Measurements from ENCODE around the gene TLR10.

Gene TLR10

DNA sequence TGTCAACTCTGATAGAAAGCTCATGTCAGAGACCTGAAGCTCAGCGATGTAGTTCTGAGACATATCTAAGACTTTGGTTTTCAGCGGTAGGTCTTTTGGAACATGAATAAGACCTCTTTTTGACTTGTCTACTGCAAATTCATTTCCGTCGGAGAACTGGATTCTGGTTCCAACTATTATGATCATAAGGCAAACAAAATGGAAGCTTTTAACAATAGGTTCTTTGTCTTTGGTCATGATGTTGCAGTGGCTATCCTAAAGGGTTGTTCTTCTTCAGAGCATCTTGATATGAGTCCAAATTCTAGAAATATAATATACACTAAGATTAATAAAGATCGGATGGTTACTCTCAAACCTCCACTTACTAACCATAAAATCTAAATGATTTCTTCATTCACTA, 46.4 kb upstream of the TLR10 start:
- H3K9me2 ChIP-seq (ENCODE audit: low read depth, low read length): no peaks in the 10 kb centered on the region
- H2AFZ ChIP-seq (ENCODE audit: low read length): no peak overlapping the region
- H3K4me3 ChIP-seq (ENCODE audit: low read depth, low read length, poor library complexity, severe bottlenecking): no peak overlapping the region
- TF ChIP-seq, protein P1, sequence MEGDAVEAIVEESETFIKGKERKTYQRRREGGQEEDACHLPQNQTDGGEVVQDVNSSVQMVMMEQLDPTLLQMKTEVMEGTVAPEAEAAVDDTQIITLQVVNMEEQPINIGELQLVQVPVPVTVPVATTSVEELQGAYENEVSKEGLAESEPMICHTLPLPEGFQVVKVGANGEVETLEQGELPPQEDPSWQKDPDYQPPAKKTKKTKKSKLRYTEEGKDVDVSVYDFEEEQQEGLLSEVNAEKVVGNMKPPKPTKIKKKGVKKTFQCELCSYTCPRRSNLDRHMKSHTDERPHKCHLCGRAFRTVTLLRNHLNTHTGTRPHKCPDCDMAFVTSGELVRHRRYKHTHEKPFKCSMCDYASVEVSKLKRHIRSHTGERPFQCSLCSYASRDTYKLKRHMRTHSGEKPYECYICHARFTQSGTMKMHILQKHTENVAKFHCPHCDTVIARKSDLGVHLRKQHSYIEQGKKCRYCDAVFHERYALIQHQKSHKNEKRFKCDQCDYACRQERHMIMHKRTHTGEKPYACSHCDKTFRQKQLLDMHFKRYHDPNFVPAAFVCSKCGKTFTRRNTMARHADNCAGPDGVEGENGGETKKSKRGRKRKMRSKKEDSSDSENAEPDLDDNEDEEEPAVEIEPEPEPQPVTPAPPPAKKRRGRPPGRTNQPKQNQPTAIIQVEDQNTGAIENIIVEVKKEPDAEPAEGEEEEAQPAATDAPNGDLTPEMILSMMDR (IDR thresholded peaks at IDR 0.05; ENCODE audit: low read length): no peak
- TF ChIP-seq EZH2 (IDR thresholded peaks at IDR 0.05; ENCODE audit: borderline replicate concordance, low read length): no peak
- H4K20me1 ChIP-seq (ENCODE audit: insufficient read depth, low read length): no peaks in the 10 kb centered on the region
- H3K9me3 ChIP-seq (ENCODE audit: low read length): peaks cover 4% of the 10 kb centered on the region
- H3K4me2 ChIP-seq (ENCODE audit: low read length): no peak overlapping the region
- H3K79me2 ChIP-seq (ENCODE audit: insufficient read depth, low read length): peaks cover 18% of the 10 kb centered on the region
- no peaks in the 10 kb centered on the region for H3K27me3 ChIP-seq (ENCODE audit: insufficient read depth, low read length)
- peaks cover 47% of the 10 kb centered on the region for H3K36me3 ChIP-seq (ENCODE audit: insufficient read depth, low read length)
- H3K9ac ChIP-seq (ENCODE audit: low read length): no peak overlapping the region
- H3F3A ChIP-seq (ENCODE audit: insufficient read depth, low read length): no peaks in the 10 kb centered on the region
- H3K4me1 ChIP-seq (ENCODE audit: insufficient read depth, low read length, severe bottlenecking): no peaks in the 10 kb centered on the region
- H3K27ac ChIP-seq (ENCODE audit: low read depth, low read length, poor library complexity, severe bottlenecking): no peak overlapping the region

DNA sequence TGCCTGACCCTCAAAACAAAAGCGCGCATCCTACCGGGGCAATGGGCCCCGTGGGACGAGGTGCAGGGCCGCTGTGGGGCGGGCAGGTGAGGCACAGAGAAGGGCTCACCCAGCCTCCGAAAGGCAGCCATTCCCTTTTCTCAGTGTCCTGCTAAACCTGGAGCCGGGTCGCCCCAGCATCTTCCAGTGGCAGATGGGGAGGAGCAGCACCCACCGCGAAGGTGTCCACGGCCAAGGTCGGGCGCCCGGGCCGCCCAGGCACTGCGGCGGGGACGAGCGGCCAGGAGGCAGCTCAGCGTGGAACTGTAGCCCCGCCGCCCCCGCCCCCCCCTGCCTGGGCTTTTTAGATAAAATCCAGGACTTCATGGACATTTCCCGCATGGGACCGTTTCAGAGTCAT, 41.0 kb upstream of the TLR10 start:
- H3K4me3 ChIP-seq (ENCODE audit: low read depth, low read length, poor library complexity, severe bottlenecking): no peak overlapping the region
- peaks cover 18% of the 10 kb centered on the region for H3K4me1 ChIP-seq (ENCODE audit: insufficient read depth, low read length, severe bottlenecking)
- no peaks in the 10 kb centered on the region for H3F3A ChIP-seq (ENCODE audit: insufficient read depth, low read length)
- no peak overlapping the region for H2AFZ ChIP-seq (ENCODE audit: low read length)
- peaks cover 16% of the 10 kb centered on the region for H3K9me3 ChIP-seq (ENCODE audit: low read length)
- H3K36me3 ChIP-seq (ENCODE audit: insufficient read depth, low read length): peaks cover 44% of the 10 kb centered on the region
- no peak overlapping the region for H3K9ac ChIP-seq (ENCODE audit: low read length)
- H3K27ac ChIP-seq (ENCODE audit: low read depth, low read length, poor library complexity, severe bottlenecking): no peak overlapping the region
- no peaks in the 10 kb centered on the region for H3K9me2 ChIP-seq (ENCODE audit: low read depth, low read length)
- TF ChIP-seq, protein P1 (IDR thresholded peaks at IDR 0.05; ENCODE audit: low read length): no peak
- TF ChIP-seq EZH2 (IDR thresholded peaks at IDR 0.05; ENCODE audit: borderline replicate concordance, low read length): no peak
- H4K20me1 ChIP-seq (ENCODE audit: insufficient read depth, low read length): no peaks in the 10 kb centered on the region
- no peaks in the 10 kb centered on the region for H3K27me3 ChIP-seq (ENCODE audit: insufficient read depth, low read length)
- H3K79me2 ChIP-seq (ENCODE audit: insufficient read depth, low read length): no peaks in the 10 kb centered on the region
- H3K4me2 ChIP-seq (ENCODE audit: low read length): no peak overlapping the region

DNA sequence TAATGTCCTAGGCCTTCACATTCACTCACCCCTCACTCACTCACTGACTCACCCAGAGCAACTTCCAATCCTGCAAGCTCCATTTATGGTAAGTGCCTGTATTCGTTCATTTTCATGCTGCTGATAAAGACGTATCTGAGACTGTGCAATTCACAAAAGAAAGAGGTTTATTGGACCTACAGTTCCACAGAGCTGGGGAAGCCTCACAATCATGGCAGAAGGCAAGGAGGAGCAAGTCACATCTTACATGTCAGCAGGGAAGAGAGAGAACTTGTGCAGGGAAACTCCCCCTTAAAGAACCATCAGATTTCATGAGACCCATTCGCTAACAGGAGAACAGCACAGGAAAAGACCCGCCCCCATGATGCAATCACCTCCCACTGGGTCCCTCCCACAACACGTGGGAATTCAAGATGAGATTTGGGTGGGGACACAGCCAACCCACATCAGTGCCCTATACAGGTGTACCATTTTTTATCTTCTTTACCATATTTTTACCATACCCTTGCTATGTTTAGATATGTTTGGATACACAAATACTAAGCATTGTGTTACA, 40.0 kb upstream of the TLR10 start:
- no peaks in the 10 kb centered on the region for H3K9me2 ChIP-seq (ENCODE audit: low read depth, low read length)
- no peaks in the 10 kb centered on the region for H3K79me2 ChIP-seq (ENCODE audit: insufficient read depth, low read length)
- H3K4me1 ChIP-seq (ENCODE audit: insufficient read depth, low read length, severe bottlenecking): peaks cover 26% of the 10 kb centered on the region
- H2AFZ ChIP-seq (ENCODE audit: low read length): no peak overlapping the region
- H3K4me2 ChIP-seq (ENCODE audit: low read length): no peak overlapping the region
- no peaks in the 10 kb centered on the region for H3F3A ChIP-seq (ENCODE audit: insufficient read depth, low read length)
- no peak overlapping the region for H3K9ac ChIP-seq (ENCODE audit: low read length)
- H3K27ac ChIP-seq (ENCODE audit: low read depth, low read length, poor library complexity, severe bottlenecking): no peak overlapping the region
- H3K9me3 ChIP-seq (ENCODE audit: low read length): peaks cover 16% of the 10 kb centered on the region
- H3K36me3 ChIP-seq (ENCODE audit: insufficient read depth, low read length): peaks cover 35% of the 10 kb centered on the region
- TF ChIP-seq, protein P1 (IDR thresholded peaks at IDR 0.05; ENCODE audit: low read length): no peak
- no peak for TF ChIP-seq EZH2 (IDR thresholded peaks at IDR 0.05; ENCODE audit: borderline replicate concordance, low read length)
- H4K20me1 ChIP-seq (ENCODE audit: insufficient read depth, low read length): no peaks in the 10 kb centered on the region
- H3K27me3 ChIP-seq (ENCODE audit: insufficient read depth, low read length): no peaks in the 10 kb centered on the region
- H3K4me3 ChIP-seq (ENCODE audit: low read depth, low read length, poor library complexity, severe bottlenecking): no peak overlapping the region
